ENCODE measurements around the gene ZNF316. TPM values are rescaled to one million over a fixed set of nuclear protein-coding genes. Genes with fewer than 3 reads are reported as not detected.
A peak's percentile ranks its signal among the peaks of the same experiment; 100 is the strongest.

Gene ZNF316
- total RNA-seq, 1 experiment from 2014 or later = 15.1 TPM

- peak; percentile 62 for ATAC-seq
- ChIA-PET CTCF (no interaction called here), POLR2A (no interaction called here)
- Mint-ChIP-seq H3K36me3 (no peaks in the 10 kb centered on the region), H3K4me1 (peaks cover 12% of the 10 kb centered on the region), H3K27me3 (ENCODE audit: low read depth) (peaks cover 5% of the 10 kb centered on the region; the same call in 1 of the 2 replicates), H3K27ac (peak within 1 kb of the TSS; percentile 28), H3K4me3 (peak within 1 kb of the TSS; percentile 76), H3K9me3 (no peaks in the 10 kb centered on the region)
- peak; percentile 54 for DNase-seq (ENCODE audit: low spot score)
- TF ChIP-seq, protein P1, sequence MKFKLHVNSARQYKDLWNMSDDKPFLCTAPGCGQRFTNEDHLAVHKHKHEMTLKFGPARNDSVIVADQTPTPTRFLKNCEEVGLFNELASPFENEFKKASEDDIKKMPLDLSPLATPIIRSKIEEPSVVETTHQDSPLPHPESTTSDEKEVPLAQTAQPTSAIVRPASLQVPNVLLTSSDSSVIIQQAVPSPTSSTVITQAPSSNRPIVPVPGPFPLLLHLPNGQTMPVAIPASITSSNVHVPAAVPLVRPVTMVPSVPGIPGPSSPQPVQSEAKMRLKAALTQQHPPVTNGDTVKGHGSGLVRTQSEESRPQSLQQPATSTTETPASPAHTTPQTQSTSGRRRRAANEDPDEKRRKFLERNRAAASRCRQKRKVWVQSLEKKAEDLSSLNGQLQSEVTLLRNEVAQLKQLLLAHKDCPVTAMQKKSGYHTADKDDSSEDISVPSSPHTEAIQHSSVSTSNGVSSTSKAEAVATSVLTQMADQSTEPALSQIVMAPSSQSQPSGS (CRISPR knock-in tag; IDR thresholded peaks at IDR 0.05; ENCODE audit: borderline replicate concordance, low read depth) = no peak
- TF ChIP-seq ZNF423 (CRISPR knock-in tag; IDR thresholded peaks at IDR 0.05) = peak; percentile 79
- TF ChIP-seq ZNF121 (CRISPR knock-in tag; IDR thresholded peaks at IDR 0.05) = no peak
- TF ChIP-seq, protein P2, sequence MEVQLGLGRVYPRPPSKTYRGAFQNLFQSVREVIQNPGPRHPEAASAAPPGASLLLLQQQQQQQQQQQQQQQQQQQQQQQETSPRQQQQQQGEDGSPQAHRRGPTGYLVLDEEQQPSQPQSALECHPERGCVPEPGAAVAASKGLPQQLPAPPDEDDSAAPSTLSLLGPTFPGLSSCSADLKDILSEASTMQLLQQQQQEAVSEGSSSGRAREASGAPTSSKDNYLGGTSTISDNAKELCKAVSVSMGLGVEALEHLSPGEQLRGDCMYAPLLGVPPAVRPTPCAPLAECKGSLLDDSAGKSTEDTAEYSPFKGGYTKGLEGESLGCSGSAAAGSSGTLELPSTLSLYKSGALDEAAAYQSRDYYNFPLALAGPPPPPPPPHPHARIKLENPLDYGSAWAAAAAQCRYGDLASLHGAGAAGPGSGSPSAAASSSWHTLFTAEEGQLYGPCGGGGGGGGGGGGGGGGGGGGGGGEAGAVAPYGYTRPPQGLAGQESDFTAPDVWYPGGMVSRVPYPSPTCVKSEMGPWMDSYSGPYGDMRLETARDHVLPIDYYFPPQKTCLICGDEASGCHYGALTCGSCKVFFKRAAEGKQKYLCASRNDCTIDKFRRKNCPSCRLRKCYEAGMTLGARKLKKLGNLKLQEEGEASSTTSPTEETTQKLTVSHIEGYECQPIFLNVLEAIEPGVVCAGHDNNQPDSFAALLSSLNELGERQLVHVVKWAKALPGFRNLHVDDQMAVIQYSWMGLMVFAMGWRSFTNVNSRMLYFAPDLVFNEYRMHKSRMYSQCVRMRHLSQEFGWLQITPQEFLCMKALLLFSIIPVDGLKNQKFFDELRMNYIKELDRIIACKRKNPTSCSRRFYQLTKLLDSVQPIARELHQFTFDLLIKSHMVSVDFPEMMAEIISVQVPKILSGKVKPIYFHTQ (CRISPR knock-in tag; IDR thresholded peaks at IDR 0.05) = no peak
- TF ChIP-seq FOXP1 (CRISPR knock-in tag; IDR thresholded peaks at IDR 0.05; ENCODE audit: borderline replicate concordance) = peak; percentile 75; the same call in 1 of the 2 replicates
- TF ChIP-seq ESRRA (CRISPR knock-in tag; IDR thresholded peaks at IDR 0.05; ENCODE audit: borderline replicate concordance) = no peak
- TF ChIP-seq TEAD4 (CRISPR knock-in tag; IDR thresholded peaks at IDR 0.05) = no peak
- peak; percentile 77; the same call in 1 of the 2 replicates for TF ChIP-seq SMAD4 (CRISPR knock-in tag; IDR thresholded peaks at IDR 0.05)
- 0 out of 2 replicates have a peak, but pooled peaks have one; percentile 68 for TF ChIP-seq ETV6 (CRISPR knock-in tag; IDR thresholded peaks at IDR 0.05)
- TF ChIP-seq, protein P3, sequence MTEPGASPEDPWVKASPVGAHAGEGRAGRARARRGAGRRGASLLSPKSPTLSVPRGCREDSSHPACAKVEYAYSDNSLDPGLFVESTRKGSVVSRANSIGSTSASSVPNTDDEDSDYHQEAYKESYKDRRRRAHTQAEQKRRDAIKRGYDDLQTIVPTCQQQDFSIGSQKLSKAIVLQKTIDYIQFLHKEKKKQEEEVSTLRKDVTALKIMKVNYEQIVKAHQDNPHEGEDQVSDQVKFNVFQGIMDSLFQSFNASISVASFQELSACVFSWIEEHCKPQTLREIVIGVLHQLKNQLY (CRISPR knock-in tag; IDR thresholded peaks at IDR 0.05) = no peak
- TF ChIP-seq, protein P4, sequence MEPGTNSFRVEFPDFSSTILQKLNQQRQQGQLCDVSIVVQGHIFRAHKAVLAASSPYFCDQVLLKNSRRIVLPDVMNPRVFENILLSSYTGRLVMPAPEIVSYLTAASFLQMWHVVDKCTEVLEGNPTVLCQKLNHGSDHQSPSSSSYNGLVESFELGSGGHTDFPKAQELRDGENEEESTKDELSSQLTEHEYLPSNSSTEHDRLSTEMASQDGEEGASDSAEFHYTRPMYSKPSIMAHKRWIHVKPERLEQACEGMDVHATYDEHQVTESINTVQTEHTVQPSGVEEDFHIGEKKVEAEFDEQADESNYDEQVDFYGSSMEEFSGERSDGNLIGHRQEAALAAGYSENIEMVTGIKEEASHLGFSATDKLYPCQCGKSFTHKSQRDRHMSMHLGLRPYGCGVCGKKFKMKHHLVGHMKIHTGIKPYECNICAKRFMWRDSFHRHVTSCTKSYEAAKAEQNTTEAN (CRISPR knock-in tag; IDR thresholded peaks at IDR 0.05) = no peak
- no peak for TF ChIP-seq SMAD3 (CRISPR knock-in tag; IDR thresholded peaks at IDR 0.05; ENCODE audit: borderline replicate concordance)
- TF ChIP-seq MYBL2 (CRISPR knock-in tag; IDR thresholded peaks at IDR 0.05) = peak; percentile 7; the same call in 1 of the 2 replicates
- no peak for TF ChIP-seq ZNF219 (CRISPR knock-in tag; IDR thresholded peaks at IDR 0.05; ENCODE audit: borderline replicate concordance)
- TF ChIP-seq CBFB (CRISPR knock-in tag; IDR thresholded peaks at IDR 0.05; ENCODE audit: low read depth) = peak; percentile 50; the same call in 1 of the 2 replicates
- no peak for TF ChIP-seq ZMAT4 (CRISPR knock-in tag; IDR thresholded peaks at IDR 0.05)
- TF ChIP-seq, protein P5, sequence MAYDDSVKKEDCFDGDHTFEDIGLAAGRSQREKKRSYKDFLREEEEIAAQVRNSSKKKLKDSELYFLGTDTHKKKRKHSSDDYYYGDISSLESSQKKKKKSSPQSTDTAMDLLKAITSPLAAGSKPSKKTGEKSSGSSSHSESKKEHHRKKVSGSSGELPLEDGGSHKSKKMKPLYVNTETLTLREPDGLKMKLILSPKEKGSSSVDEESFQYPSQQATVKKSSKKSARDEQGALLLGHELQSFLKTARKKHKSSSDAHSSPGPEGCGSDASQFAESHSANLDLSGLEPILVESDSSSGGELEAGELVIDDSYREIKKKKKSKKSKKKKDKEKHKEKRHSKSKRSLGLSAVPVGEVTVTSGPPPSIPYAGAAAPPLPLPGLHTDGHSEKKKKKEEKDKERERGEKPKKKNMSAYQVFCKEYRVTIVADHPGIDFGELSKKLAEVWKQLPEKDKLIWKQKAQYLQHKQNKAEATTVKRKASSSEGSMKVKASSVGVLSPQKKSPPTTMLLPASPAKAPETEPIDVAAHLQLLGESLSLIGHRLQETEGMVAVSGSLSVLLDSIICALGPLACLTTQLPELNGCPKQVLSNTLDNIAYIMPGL (CRISPR knock-in tag; IDR thresholded peaks at IDR 0.05) = peak; percentile 21; the same call in 1 of the 2 replicates
- TF ChIP-seq JAZF1 (CRISPR knock-in tag; IDR thresholded peaks at IDR 0.05) = no peak
- no peak for TF ChIP-seq GTF2I (CRISPR knock-in tag; conservative IDR thresholded peaks at IDR 0.05)
- no peak for TF ChIP-seq ZNF396 (CRISPR knock-in tag; IDR thresholded peaks at IDR 0.05; ENCODE audit: borderline replicate concordance)
- no peak for TF ChIP-seq OVOL2 (CRISPR knock-in tag; IDR thresholded peaks at IDR 0.05; ENCODE audit: borderline replicate concordance)
- peak; percentile 21; the same call in 1 of the 2 replicates for TF ChIP-seq TP53 (CRISPR knock-in tag; IDR thresholded peaks at IDR 0.05)
- TF ChIP-seq SOX15 (CRISPR knock-in tag; IDR thresholded peaks at IDR 0.05) = no peak
- TF ChIP-seq MAX (CRISPR knock-in tag; IDR thresholded peaks at IDR 0.05) = peak; percentile 55; the same call in 1 of the 2 replicates
- no peak for TF ChIP-seq NFE2L1 (CRISPR knock-in tag; IDR thresholded peaks at IDR 0.05)
Measured at GRCh38 chr7:6614953-6615722, 22.0 kb upstream of the ZNF316 start, which contains the start of gene ZNF853. Gene ZNF853 (plus strand): TSS chr7:6615610. CDS start chr7:6616175, 565 bp downstream.

Data from WTC11 (cell line).